Astrocyte of the spinal cord (primary cell): ENCODE measurements around the gene CHMP3.
"Not testable (repeated sequence)": the region's sequence is repeated elsewhere in the genome, so short reads cannot be mapped to it uniquely, and the experiment has no call there.

Source experiments
- DNase-seq: peaks from one replicate; pipeline ENCODE4 v3.0.0; 2011; ENCODE audit warnings: low read depth, low spot score
- H3K4me3 ChIP-seq: 2 replicates; pipeline ENCODE4 v1.5.1; 2011; ENCODE audit warnings: low read depth, mild to moderate bottlenecking, low read length, moderate library complexity
- CTCF ChIP-seq: IDR thresholded peaks from 2 replicates; pipeline ENCODE4 v1.5.1; 2012; ENCODE audit warnings: low read depth, mild to moderate bottlenecking, low read length, inconsistent platforms
- in situ Hi-C: cut with HindIII; loops from 2 replicates; pipeline ENCODE4 v1.10.0; 2017; ENCODE audit warnings: low sequenced_read_pairs

Gene CHMP3

GRCh38 chr2:86566821-86567190, 3.6 kb upstream of the CHMP3 start:
- in situ Hi-C loops, result no loop called here
- TF ChIP-seq CTCF, result no peak
- H3K4me3 ChIP-seq, result no peak overlapping the region
- DNase-seq, result no peak

- H3K4me3 ChIP-seq, result no peak overlapping the region
- in situ Hi-C loops, result no loop called here
- no peak for TF ChIP-seq CTCF
- no peak for DNase-seq
Observed at GRCh38 chr2:86566158-86566820, 3.0 kb upstream of the CHMP3 start.

GRCh38 chr2:86563650-86564061, 413 bp upstream of the CHMP3 start:
- in situ Hi-C loops, result no loop called here
- no peak for DNase-seq
- no peak for TF ChIP-seq CTCF
- H3K4me3 ChIP-seq, result peak overlapping the region; percentile 93

GRCh38 chr2:86562485-86562921, 740 bp downstream of the CHMP3 start:
- no peak for DNase-seq
- H3K4me3 ChIP-seq, result peak overlapping the region; percentile 93
- TF ChIP-seq CTCF, result no peak
- in situ Hi-C loops, result no loop called here

- TF ChIP-seq CTCF, result no peak
- no peak for DNase-seq
- in situ Hi-C loops, result no loop called here
- no peak overlapping the region for H3K4me3 ChIP-seq
Observed at GRCh38 chr2:86557836-86558235, 5.4 kb downstream of the CHMP3 start.

- in situ Hi-C loops, result no loop called here
- no peak for TF ChIP-seq CTCF
Observed at GRCh38 chr2:86556508-86556907, 6.7 kb downstream of the CHMP3 start.

GRCh38 chr2:86552889-86553288, 10.4 kb downstream of the CHMP3 start:
- no peak for TF ChIP-seq CTCF
- H3K4me3 ChIP-seq, result no peak overlapping the region
- DNase-seq, result no peak
- in situ Hi-C loops, result no loop called here

More at GRCh38 chr2:86556508-86556907, 6.7 kb downstream of the CHMP3 start:
- DNase-seq, result no peak
- no peak overlapping the region for H3K4me3 ChIP-seq

GRCh38 chr2:86549963-86550725, 13.1 kb downstream of the CHMP3 start:
- DNase-seq, H3K4me3 ChIP-seq, in situ Hi-C loops: not testable (repeated sequence)

- in situ Hi-C loops, H3K4me3 ChIP-seq, DNase-seq: not testable (repeated sequence)
Observed at GRCh38 chr2:86549440-86549839, 13.8 kb downstream of the CHMP3 start.
